ENCODE data around the gene UBE2E1.
"Not testable (repeated sequence)": the region's sequence is repeated elsewhere in the genome, so short reads cannot be mapped to it uniquely, and the experiment has no call there.

The UBE2E1 gene

DNA sequence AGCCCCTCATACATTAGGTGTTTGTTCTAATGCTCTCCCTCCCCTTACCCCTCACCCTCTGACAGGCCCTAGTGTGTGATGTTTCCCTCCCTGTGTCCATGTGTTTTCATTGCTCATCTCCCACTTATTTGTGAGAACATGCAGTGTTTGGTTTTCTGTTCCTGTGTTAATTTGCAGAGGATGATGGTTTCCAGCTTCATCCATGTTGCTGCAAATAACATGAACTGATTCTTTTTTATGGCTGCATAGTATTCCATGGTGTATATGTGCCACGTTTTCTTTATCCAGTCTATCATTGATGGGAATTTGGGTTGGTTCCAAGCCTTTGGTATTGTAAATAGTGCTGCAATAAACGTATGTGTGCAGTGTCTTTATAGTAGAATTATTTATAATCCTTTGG is 43.7 kb downstream of the UBE2E1 start:
- DNase-seq (ENCODE audit: low spot score), result not testable (repeated sequence)

GRCh38 chr3:23856286-23856685 is 50.5 kb downstream of the UBE2E1 start:
- no peak for DNase-seq (ENCODE audit: low spot score)

- no peak for DNase-seq (ENCODE audit: low spot score)
Measured at GRCh38 chr3:23859012-23859743, 53.4 kb downstream of the UBE2E1 start.

GRCh38 chr3:23859839-23860382 is 54.2 kb downstream of the UBE2E1 start:
- no peak for DNase-seq (ENCODE audit: low spot score)

GRCh38 chr3:23861689-23862088 is 55.9 kb downstream of the UBE2E1 start:
- no peak for DNase-seq (ENCODE audit: low spot score)

DNA sequence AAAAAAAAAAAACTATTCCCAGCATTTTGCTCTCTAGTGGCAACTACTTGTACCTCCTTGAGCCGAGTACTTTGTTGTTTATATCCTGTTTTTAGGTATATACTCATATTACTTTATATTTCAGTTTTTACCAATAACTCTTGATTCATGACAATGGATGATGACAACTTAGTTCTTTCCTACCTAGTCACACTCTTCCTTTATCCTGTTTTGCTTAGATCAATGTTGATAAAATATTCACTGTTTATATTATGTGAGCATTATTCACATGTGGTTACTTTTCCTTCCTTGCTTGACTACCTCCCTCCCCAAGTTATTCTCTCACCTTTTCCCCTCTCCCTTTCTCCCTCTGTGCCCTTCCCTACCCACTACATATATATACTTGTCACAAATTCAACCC is 57.3 kb downstream of the UBE2E1 start:
- DNase-seq (ENCODE audit: low spot score), result no peak

GRCh38 chr3:23864931-23865330 is 59.2 kb downstream of the UBE2E1 start:
- DNase-seq (ENCODE audit: low spot score), result no peak

- DNase-seq (ENCODE audit: low spot score), result peak; percentile 93
Measured at GRCh38 chr3:23865595-23866396, 60.0 kb downstream of the UBE2E1 start.

DNA sequence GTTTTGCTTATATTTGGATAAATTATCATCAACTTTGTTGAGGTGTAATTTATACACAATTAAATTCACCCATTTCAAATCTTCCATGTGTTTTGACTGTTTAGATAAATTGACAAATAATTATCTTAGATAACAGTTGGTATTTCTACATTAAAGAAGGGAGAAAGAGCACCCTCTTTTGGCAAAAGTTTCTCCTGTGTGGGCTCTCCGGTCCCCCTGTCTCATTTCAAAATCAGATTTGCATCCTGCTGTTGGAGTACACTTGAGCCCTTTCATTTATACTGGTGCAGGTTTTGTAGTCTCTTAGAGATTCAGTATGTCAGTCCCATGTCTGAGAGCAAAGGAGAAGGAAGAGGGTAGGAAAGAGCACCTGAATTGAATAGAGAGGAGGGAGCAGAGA is 61.6 kb downstream of the UBE2E1 start:
- DNase-seq (ENCODE audit: low spot score), result no peak

- no peak for DNase-seq (ENCODE audit: low spot score)
Measured at GRCh38 chr3:23867838-23868237, 62.1 kb downstream of the UBE2E1 start.

GRCh38 chr3:23869977-23870662 is 64.4 kb downstream of the UBE2E1 start:
- no peak for DNase-seq (ENCODE audit: low spot score)

GRCh38 chr3:23870663-23871043 is 64.9 kb downstream of the UBE2E1 start:
- not testable (repeated sequence) for DNase-seq (ENCODE audit: low spot score)

DNA sequence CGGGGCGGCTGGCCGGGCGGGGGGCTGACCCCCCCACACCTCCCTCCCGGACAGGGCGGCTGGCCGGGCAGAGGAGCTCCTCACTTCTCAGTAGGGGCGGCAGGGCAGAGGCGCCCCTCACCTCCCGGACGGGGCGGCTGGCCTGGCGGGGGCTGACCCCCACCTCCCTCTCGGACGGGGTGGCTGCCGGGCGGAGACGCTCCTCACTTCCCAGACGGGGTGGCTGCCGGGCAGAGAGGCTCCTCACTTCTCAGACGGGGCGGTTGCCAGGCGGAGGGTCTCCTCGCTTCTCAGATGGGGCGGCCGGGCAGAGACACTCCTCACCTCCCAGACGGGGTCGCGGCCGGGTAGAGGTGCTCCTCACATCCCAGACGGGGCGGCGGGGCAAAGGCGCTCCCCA is 65.6 kb downstream of the UBE2E1 start:
- not testable (repeated sequence) for DNase-seq (ENCODE audit: low spot score)

DNA sequence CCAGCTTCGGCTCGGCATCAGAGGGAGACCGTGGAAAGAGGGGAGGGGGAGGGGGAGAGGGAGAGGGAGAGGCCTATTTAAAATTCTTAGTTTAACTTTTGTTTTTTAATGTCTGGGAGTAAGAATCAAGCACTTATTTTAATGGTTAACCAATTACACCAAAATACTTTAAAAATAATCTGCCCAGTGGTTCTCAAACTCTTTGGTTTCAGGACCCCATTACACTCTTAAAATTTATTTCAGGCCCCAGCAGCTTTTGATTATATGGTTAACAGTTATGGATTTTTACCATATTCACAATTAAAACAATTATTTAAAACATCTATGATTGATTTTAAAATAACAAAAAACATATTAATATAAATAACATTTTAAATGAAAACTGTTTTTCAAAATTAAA is 66.6 kb downstream of the UBE2E1 start:
- no peak for DNase-seq (ENCODE audit: low spot score)

- no peak for DNase-seq (ENCODE audit: low spot score)
Measured at GRCh38 chr3:23873941-23874340, 68.2 kb downstream of the UBE2E1 start.

- no peak for DNase-seq (ENCODE audit: low spot score)
Measured at GRCh38 chr3:23874359-23875112, 68.8 kb downstream of the UBE2E1 start.

DNA sequence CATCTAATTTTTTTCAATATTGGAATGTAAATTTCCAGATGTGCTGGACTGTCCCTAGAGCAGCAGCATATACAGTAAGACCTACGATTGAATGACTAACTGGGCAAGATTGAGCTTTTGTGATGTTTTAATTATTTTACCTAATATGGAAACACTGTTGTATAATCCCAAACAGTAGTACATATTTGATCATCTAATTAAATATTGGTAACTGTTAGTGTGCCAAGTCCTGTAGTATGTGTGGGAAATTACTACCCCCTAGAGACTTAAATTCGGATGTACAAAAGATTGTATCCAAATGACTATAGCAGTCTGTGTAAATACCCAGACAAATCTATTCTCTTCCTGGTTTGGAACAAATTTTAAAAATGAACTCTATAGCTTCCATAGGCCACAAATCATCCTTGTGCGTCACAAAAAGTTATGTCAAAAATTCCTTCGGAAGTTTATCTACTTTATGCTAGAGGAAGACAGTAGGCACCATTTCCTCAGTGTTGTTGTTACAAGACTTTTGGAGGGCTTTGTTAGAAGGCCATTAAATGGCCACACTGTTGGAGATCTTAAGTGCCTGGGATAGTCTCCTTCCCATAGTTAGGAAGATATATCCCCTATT is 69.5 kb downstream of the UBE2E1 start:
- DNase-seq (ENCODE audit: low spot score), result no peak

DNA sequence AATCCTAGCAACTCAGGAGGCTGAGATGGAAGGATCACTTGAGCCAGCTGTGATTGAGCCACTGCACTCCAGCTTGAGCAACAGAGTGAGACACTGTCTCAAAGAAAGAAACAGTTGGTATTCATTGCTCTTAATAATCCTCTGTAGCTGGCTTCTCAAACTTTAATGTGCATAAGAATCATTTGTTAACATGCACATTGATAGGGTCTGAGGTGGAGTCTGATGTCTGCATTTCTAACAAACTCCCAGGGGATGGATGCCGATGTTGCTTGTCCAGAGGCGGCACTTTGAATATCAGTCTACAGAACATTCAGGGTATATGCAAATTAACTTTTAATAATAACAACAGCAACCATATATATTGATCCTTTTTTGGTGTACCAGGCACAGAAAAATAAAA is 71.2 kb downstream of the UBE2E1 start:
- DNase-seq (ENCODE audit: low spot score), result no peak

DNA sequence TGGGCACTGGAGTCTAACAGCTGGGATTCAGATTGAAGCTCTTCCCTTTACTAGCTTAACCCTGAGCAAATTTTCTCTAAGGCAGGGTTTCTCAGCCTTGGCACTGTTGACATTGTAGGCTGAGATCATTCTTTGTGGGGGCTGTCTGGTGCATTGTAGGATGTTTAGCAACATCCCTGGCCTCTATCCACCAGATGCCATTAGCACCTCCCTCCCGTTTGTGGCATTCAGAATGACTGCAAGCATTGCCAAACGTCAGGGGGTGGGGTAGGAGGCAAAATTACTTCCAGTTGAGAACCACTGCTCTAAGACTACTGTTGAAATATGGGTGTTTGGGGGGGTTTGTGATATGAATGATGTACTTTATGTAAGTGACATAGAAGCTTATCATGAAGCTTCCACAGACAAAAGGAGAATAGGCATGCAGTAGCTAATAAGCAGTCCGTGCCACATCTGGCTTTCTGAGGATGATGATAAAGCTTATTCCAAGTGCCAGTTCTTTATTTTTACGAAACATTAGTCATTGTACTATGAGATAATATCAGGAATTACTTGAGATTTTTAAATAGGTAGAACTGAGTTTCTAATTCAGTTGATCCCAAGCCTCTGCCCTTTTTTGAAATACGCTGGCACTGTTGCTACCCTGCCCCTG is 71.7 kb downstream of the UBE2E1 start:
- DNase-seq (ENCODE audit: low spot score), result no peak

- no peak for DNase-seq (ENCODE audit: low spot score)
Measured at GRCh38 chr3:23879485-23879884, 73.7 kb downstream of the UBE2E1 start.
